HL-60 (cell line): Measurements from ENCODE around the gene PRMT1.

Experiments
- CTCF ChIP-seq: IDR thresholded peaks from one replicate; pipeline ENCODE4 v1.5.1; 2011; ENCODE audit warnings: low read length, control low read depth, inconsistent platforms; ENCODE audit not compliant: insufficient read depth
- POLR2AphosphoS5 ChIP-seq: IDR thresholded peaks from 2 replicates; pipeline ENCODE4 v1.6.1; 2012; ENCODE audit warnings: low read depth
- REST ChIP-seq: IDR thresholded peaks from 2 replicates; pipeline ENCODE4 v1.6.1; 2012; ENCODE audit warnings: low read depth; ENCODE audit not compliant: insufficient replicate concordance
- SPI1 ChIP-seq: IDR thresholded peaks from 2 replicates; pipeline ENCODE4 v1.6.1; 2012; ENCODE audit warnings: low read depth, mild to moderate bottlenecking, borderline replicate concordance

GRCh38 chr19:49629659-49630058, 47.4 kb upstream of the PRMT1 start:
- no peak for TF ChIP-seq CTCF
- TF ChIP-seq REST = no peak
- no peak for TF ChIP-seq POLR2AphosphoS5
- no peak for TF ChIP-seq SPI1
